Adrenal gland (tissue), 12 donors: ENCODE measurements around the gene SMARCC1. TPM values are rescaled to one million over a fixed set of nuclear protein-coding genes. Genes with fewer than 3 reads are reported as not detected.

Experiments used
- DNase-seq, 7 donors: peaks; one replicate each; pipeline ENCODE4 v3.0.0-alpha.2; 2019 to 2020
- H3K27ac ChIP-seq, 5 donors: fragments of 200-600 bp; sonication (generic) in 4 of 5; 1 replicate in 3 of 5; 2 replicates in 2 of 5; pipeline versions ENCODE4 v1.5.1 to v1.8.0; 2016 to 2020; ENCODE audit warnings: mild to moderate bottlenecking in 1 of 5
- H3K27me3 ChIP-seq: fragments of 200-600 bp; 2 replicates; pipeline ENCODE4 v1.8.0; 2021
- H3K36me3 ChIP-seq, 2 donors: fragments of 200-600 bp; replicated peaks in 1 of 2; 1 replicate in 1 of 2; 2 replicates in 1 of 2; pipeline versions ENCODE4 v1.5.1 to v1.8.0; 2018 to 2022
- H3K4me1 ChIP-seq, 2 donors: fragments of 200-600 bp; replicated peaks in 1 of 2; 1 replicate in 1 of 2; 2 replicates in 1 of 2; pipeline versions ENCODE4 v1.5.1 to v1.8.0; 2018 to 2021
- H3K4me3 ChIP-seq, 4 donors: fragments of 200-600 bp; sonication (generic) in 3 of 4; one replicate each; pipeline ENCODE4 v1.5.1; 2016 to 2018
- H3K9me3 ChIP-seq, 3 donors: fragments of 200-600 bp; sonication (generic) in 1 of 3; replicated peaks in 1 of 3; 1 replicate in 2 of 3; 2 replicates in 1 of 3; pipeline versions ENCODE4 v1.5.1 to v1.8.0; 2016 to 2021
- CTCF ChIP-seq, 6 experiments: fragments of 450-650 bp in 4 of 6; fragments of 200-600 bp in 2 of 6; sonication (generic) in 1 of 6; IDR thresholded peaks; 1 replicate in 5 of 6; 2 replicates in 1 of 6; pipeline versions ENCODE4 v1.5.1 to v1.8.0; 2016 to 2021; ENCODE audit warnings: antibody characterized with exemption in 6 of 6, mild to moderate bottlenecking in 2 of 6, moderate library complexity in 1 of 6
- POLR2A ChIP-seq, 2 donors: fragments of 450-650 bp; IDR thresholded peaks; one replicate each; pipeline ENCODE4 v1.6.1; 2017; ENCODE audit warnings: antibody characterized with exemption in 2 of 2, mild to moderate bottlenecking in 2 of 2, moderate library complexity in 1 of 2
- WGBS, 4 donors: extraction: QIAGEN DNeasy Blood & Tissue Kit in 2 of 4; methylation state at CpG; one replicate each; pipeline versions ENCODE4 v1.1.5 to v1.1.7; 2013 to 2017; 5-methylcytosine and 5-hydroxymethylcytosine counted together
- intact Hi-C, 2 donors: fragments of 100-400 bp; cut with DNase I; formaldehyde crosslinking; loops; one replicate each; pipeline versions ENCODE4 v1.14.1 to v1.15.0; 2022 to 2023
- polyA plus RNA-seq, 3 donors: library from polyadenylated mRNA; stranded (reverse); fragments of 200-250 nt in 2 of 3; fragments of 350-450 nt in 1 of 3; fragmentation: Illumina TruSeq in 1 of 3; extraction: RNeasy Lipid Tissue Mini Kit (QIAGEN cat#74804) in 1 of 3; gene quantifications; one replicate each; pipeline ENCODE4 v1.2.3, GENCODE V29; 2013 to 2014
- total RNA-seq, 9 donors: library from RNA; depleted of rRNA in 4 of 9; stranded (reverse); fragments of >200 nt in 4 of 9; fragments of 120-200 nt in 1 of 9; fragmentation: NEBNext Ultra II Directional in 1 of 9; extraction: Animal tissue kit (Norgen Biotek cat#: 25700) in 1 of 9; gene quantifications; one replicate each; pipeline versions ENCODE4 v1.1.0 to v1.2.4, GENCODE V29; 2013 to 2023
- donor health status: healthy with polysubstance abuse.
- donor health status: Bipolar disorder and iron deficiency.
- donor health status: DM: yes; HTN: yes; CAD: no.
- donor health status: DM: no; HTN: no; CAD: no.
- donor health status: DM: no; HTN: no; CAD: no.
- donor health status: DM: yes; HTN: yes; CAD: no.

SMARCC1 gene
- total and polyA plus RNA-seq, 12 donors, result 5.5 to 47.4 (median 19.9) TPM

- TF ChIP-seq CTCF (IDR thresholded peaks at IDR 0.05) (no peak), POLR2A (IDR thresholded peaks at IDR 0.05) (no peak)
- H3K4me3 ChIP-seq, result no peak overlapping the region
- H3K36me3 ChIP-seq, result no peaks in the 10 kb centered on the region
- H3K27ac ChIP-seq, result no peak overlapping the region
- WGBS, 4 donors, result 60 to 92% (median 83%) methylated on average over 2 to 6 of the region's 6 CpGs
- H3K27me3 ChIP-seq, result no peaks in the 10 kb centered on the region
- no peaks in the 10 kb centered on the region for H3K9me3 ChIP-seq
- intact Hi-C loops, result no loop called here
- H3K4me1 ChIP-seq, result peaks cover 0 to 3% of the 10 kb centered on the region in 2 donors
- DNase-seq, result no peak
These were observed 227.4 kb downstream of the SMARCC1 start for GRCh38 chr3:47554335-47554734.

- no peak for DNase-seq
- intact Hi-C loops, result no loop called here
- H3K27me3 ChIP-seq, result no peaks in the 10 kb centered on the region
These were observed 228.3 kb downstream of the SMARCC1 start for GRCh38 chr3:47553407-47553806.

GRCh38 chr3:47542471-47543173, 239.1 kb downstream of the SMARCC1 start:
- peak; percentile 63 to 88 (median 84) for DNase-seq
- no peaks in the 10 kb centered on the region for H3K27me3 ChIP-seq
- no peaks in the 10 kb centered on the region for H3K36me3 ChIP-seq
- intact Hi-C loops, result no loop called here
- H3K27ac ChIP-seq, result no peak overlapping the region
- WGBS, 4 donors, result 27 to 53% (median 36%) methylated on average over 3 to 21 of the region's 21 CpGs
- H3K9me3 ChIP-seq, result no peaks in the 10 kb centered on the region
- no peak for TF ChIP-seq POLR2A (IDR thresholded peaks at IDR 0.05)
- no peak for TF ChIP-seq CTCF (IDR thresholded peaks at IDR 0.05)
- H3K4me3 ChIP-seq, result no peak overlapping the region
- peaks cover 0 to 9% of the 10 kb centered on the region in 2 donors for H3K4me1 ChIP-seq

More at GRCh38 chr3:47553407-47553806, 228.3 kb downstream of the SMARCC1 start:
- WGBS, 4 donors, result 73 to 88% (median 84%) methylated on average over 7 of the region's 7 CpGs
- no peak overlapping the region for H3K4me3 ChIP-seq
- H3K36me3 ChIP-seq, result no peaks in the 10 kb centered on the region
- H3K9me3 ChIP-seq, result no peaks in the 10 kb centered on the region
- H3K27ac ChIP-seq, result no peak overlapping the region
- no peak for TF ChIP-seq POLR2A (IDR thresholded peaks at IDR 0.05)
- no peak for TF ChIP-seq CTCF (IDR thresholded peaks at IDR 0.05)
- peaks cover 0 to 3% of the 10 kb centered on the region in 2 donors for H3K4me1 ChIP-seq

GRCh38 chr3:47541583-47542108, 240.0 kb downstream of the SMARCC1 start:
- Histone ChIP-seq H3K27me3 (no peaks in the 10 kb centered on the region), H3K4me3 (no peak overlapping the region), H3K9me3 (no peaks in the 10 kb centered on the region), H3K27ac (no peak overlapping the region), H3K36me3 (no peaks in the 10 kb centered on the region), H3K4me1 (peaks cover 0 to 9% of the 10 kb centered on the region in 2 donors)
- no peak for DNase-seq
- intact Hi-C loops, result no loop called here
- WGBS, 4 donors, result 67 to 86% (median 71%) methylated on average over 6 of the region's 6 CpGs
- TF ChIP-seq POLR2A (IDR thresholded peaks at IDR 0.05) (no peak), CTCF (IDR thresholded peaks at IDR 0.05) (no peak)
